T-helper 1 cell (primary cell): ENCODE measurements around the gene SERPINF2.
"Not testable (repeated sequence)": the region's sequence is repeated elsewhere in the genome, so short reads cannot be mapped to it uniquely, and the experiment has no call there.

Experiments
- DNase-seq, 5 donors: peaks; one replicate each; pipeline ENCODE4 v3.0.0-alpha.2; 2012 to 2020

The SERPINF2 gene

GRCh38 chr17:1793447-1793806, 50.8 kb downstream of the SERPINF2 start:
- no peak for DNase-seq

DNA sequence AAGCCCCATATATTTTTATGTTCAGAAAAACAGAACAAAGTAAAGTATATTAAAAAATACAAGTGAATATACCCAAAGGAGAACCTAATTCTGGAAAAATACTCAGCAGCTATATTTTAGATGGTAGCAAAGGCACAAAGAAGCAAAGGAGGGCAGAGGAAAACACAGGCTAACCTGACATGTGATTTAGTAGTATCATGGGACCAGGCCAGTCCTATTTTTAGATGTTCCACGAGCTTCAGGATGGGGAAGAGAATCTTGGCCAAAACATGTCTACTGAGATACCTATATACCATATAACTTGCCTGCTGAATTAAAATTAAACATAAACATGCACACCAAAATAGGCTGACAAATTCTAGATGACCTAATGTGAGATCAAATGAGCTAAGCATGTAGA, 54.1 kb downstream of the SERPINF2 start:
- no peak for DNase-seq

DNA sequence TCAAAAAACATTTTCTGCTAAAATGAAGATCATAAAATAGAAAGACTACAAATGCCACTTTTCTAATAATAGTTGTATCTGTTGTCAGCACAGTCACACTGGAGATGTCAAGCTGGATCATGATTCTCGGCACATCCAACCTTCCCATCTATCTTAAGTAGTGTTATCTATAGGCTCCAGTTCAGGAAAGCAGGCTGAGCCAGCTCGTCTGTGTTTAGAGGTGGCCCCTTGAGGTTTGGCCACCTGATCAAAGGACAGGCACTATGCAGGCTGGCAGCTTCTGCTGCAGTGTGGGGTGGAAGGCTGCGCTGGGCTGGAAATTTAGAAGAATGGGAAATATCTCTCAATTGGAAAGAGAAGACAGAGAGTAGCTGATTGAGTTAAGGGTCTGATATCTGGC, 54.7 kb downstream of the SERPINF2 start:
- no peak for DNase-seq

DNA sequence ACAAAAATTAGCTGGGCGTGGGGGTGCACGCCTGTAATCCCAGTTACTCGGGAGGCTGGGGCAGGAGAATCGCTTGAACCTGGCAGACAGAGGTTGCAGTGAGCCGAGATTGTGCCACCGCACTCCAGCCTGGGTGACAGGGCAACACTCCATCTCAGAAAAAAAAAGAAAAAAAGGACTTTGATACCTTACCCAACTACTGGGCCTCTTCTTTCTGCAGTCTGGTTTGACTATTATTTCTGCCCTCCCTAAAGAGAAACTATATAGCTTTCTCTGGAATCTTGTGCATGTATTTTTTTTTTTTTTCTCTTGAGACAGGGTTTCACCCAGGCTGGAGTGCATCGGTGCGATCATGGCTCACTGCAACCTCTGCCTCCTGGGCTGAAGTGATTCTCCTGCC, 55.2 kb downstream of the SERPINF2 start:
- not testable (repeated sequence) for DNase-seq

GRCh38 chr17:1800240-1800639, 57.6 kb downstream of the SERPINF2 start:
- no peak for DNase-seq

GRCh38 chr17:1800712-1801111, 58.0 kb downstream of the SERPINF2 start:
- DNase-seq = no peak

DNA sequence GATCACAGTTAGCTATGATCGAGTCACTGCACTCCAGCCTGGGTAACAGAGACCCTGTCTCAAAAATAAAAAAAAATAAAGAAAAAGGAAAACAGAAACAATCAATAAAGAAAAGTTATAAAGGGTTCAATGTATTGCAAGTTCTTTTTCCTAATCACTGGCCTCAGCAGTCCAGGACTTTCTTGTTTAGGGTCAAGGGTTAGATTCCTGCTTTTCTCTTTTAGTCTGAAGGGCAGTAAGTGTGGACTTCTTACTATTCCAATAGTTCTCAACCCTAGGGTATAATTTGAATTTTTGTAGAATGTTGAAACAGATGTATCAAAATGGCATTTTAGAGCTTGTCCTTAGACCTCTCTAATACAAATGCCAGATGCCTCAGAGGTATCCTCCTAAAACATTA, 59.8 kb downstream of the SERPINF2 start:
- DNase-seq = no peak

DNA sequence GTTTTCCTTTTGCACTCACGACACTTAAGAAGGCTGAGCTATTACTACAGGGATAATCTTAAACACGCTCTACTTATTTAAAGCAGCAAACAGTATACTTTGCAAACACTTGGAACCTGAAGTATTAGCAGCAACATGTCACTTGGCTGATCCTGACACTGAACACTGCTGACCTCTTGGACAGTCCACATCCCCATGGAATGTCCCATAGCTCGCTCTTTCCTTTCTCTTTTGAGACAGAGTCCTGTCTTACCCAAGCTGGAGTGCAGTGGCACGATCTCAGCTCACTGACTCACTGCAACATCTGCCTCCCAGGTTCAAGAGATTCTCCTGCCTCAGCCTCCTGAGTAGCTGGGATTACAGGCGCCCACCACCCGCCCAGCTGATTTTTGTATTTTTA, 60.6 kb downstream of the SERPINF2 start:
- DNase-seq = no peak
